ENCODE results near the gene ABCA13.

The ABCA13 gene

GRCh38 chr7:48610705-48611104 lies 439.4 kb downstream of the ABCA13 start:
- Histone ChIP-seq H4K20me1 (ENCODE audit: insufficient read depth) (no peaks in the 10 kb centered on the region), H3K27ac (no peak overlapping the region), H2AFZ (ENCODE audit: low read depth) (no peak overlapping the region), H3K9ac (no peak overlapping the region), H3K4me3 (IDR thresholded peaks at IDR 0.05; ENCODE audit: insufficient read depth, low read depth, low read length) (no peak overlapping the region), H3K79me2 (ENCODE audit: insufficient read depth, low read depth) (no peaks in the 10 kb centered on the region), H3K4me1 (ENCODE audit: low read depth, poor library complexity, severe bottlenecking) (no peaks in the 10 kb centered on the region), H3K4me2 (no peak overlapping the region), H3K36me3 (ENCODE audit: insufficient read depth) (no peaks in the 10 kb centered on the region), H3K27me3 (ENCODE audit: insufficient read depth, low read depth) (no peaks in the 10 kb centered on the region)
- TF ChIP-seq CTCF (conservative IDR thresholded peaks at IDR 0.05; ENCODE audit: low read depth, low read length) = no peak

GRCh38 chr7:48611993-48612392 lies 440.7 kb downstream of the ABCA13 start:
- no peak overlapping the region for H2AFZ ChIP-seq (ENCODE audit: low read depth)
- no peaks in the 10 kb centered on the region for H3K36me3 ChIP-seq (ENCODE audit: insufficient read depth)
- no peak overlapping the region for H3K27ac ChIP-seq
- no peak overlapping the region for H3K4me3 ChIP-seq (IDR thresholded peaks at IDR 0.05; ENCODE audit: insufficient read depth, low read depth, low read length)
- H4K20me1 ChIP-seq (ENCODE audit: insufficient read depth) = no peaks in the 10 kb centered on the region
- no peak overlapping the region for H3K4me2 ChIP-seq
- H3K4me1 ChIP-seq (ENCODE audit: low read depth, poor library complexity, severe bottlenecking) = no peaks in the 10 kb centered on the region
- H3K79me2 ChIP-seq (ENCODE audit: insufficient read depth, low read depth) = no peaks in the 10 kb centered on the region
- H3K9ac ChIP-seq = no peak overlapping the region
- TF ChIP-seq CTCF (conservative IDR thresholded peaks at IDR 0.05; ENCODE audit: low read depth, low read length) = no peak
- no peaks in the 10 kb centered on the region for H3K27me3 ChIP-seq (ENCODE audit: insufficient read depth, low read depth)

- Histone ChIP-seq H3K27ac (no peak overlapping the region), H3K79me2 (ENCODE audit: insufficient read depth, low read depth) (no peaks in the 10 kb centered on the region), H3K36me3 (ENCODE audit: insufficient read depth) (no peaks in the 10 kb centered on the region), H3K4me3 (IDR thresholded peaks at IDR 0.05; ENCODE audit: insufficient read depth, low read depth, low read length) (no peak overlapping the region), H2AFZ (ENCODE audit: low read depth) (no peak overlapping the region), H3K27me3 (ENCODE audit: insufficient read depth, low read depth) (no peaks in the 10 kb centered on the region), H4K20me1 (ENCODE audit: insufficient read depth) (no peaks in the 10 kb centered on the region), H3K4me2 (no peak overlapping the region), H3K4me1 (ENCODE audit: low read depth, poor library complexity, severe bottlenecking) (no peaks in the 10 kb centered on the region), H3K9ac (no peak overlapping the region)
- no peak for TF ChIP-seq CTCF (conservative IDR thresholded peaks at IDR 0.05; ENCODE audit: low read depth, low read length)
Observed at GRCh38 chr7:48617508-48617907, 446.2 kb downstream of the ABCA13 start.

- Histone ChIP-seq H2AFZ (ENCODE audit: low read depth) (no peak overlapping the region), H3K4me3 (IDR thresholded peaks at IDR 0.05; ENCODE audit: insufficient read depth, low read depth, low read length) (no peak overlapping the region), H3K4me1 (ENCODE audit: low read depth, poor library complexity, severe bottlenecking) (no peaks in the 10 kb centered on the region), H3K4me2 (no peak overlapping the region), H3K36me3 (ENCODE audit: insufficient read depth) (no peaks in the 10 kb centered on the region), H3K9ac (no peak overlapping the region), H3K27me3 (ENCODE audit: insufficient read depth, low read depth) (no peaks in the 10 kb centered on the region), H4K20me1 (ENCODE audit: insufficient read depth) (no peaks in the 10 kb centered on the region), H3K27ac (no peak overlapping the region), H3K79me2 (ENCODE audit: insufficient read depth, low read depth) (no peaks in the 10 kb centered on the region)
- no peak for TF ChIP-seq CTCF (conservative IDR thresholded peaks at IDR 0.05; ENCODE audit: low read depth, low read length)
Observed at GRCh38 chr7:48617993-48618392, 446.7 kb downstream of the ABCA13 start.

GRCh38 chr7:48621076-48621475 lies 449.8 kb downstream of the ABCA13 start:
- H2AFZ ChIP-seq (ENCODE audit: low read depth) = no peak overlapping the region

More at GRCh38 chr7:48621076-48621475, 449.8 kb downstream of the ABCA13 start:
- TF ChIP-seq CTCF (conservative IDR thresholded peaks at IDR 0.05; ENCODE audit: low read depth, low read length) = no peak
- Histone ChIP-seq H3K4me2 (no peak overlapping the region), H3K27ac (no peak overlapping the region), H3K36me3 (ENCODE audit: insufficient read depth) (no peaks in the 10 kb centered on the region), H3K27me3 (ENCODE audit: insufficient read depth, low read depth) (no peaks in the 10 kb centered on the region), H3K9ac (no peak overlapping the region), H3K4me1 (ENCODE audit: low read depth, poor library complexity, severe bottlenecking) (no peaks in the 10 kb centered on the region), H3K79me2 (ENCODE audit: insufficient read depth, low read depth) (no peaks in the 10 kb centered on the region), H4K20me1 (ENCODE audit: insufficient read depth) (no peaks in the 10 kb centered on the region), H3K4me3 (IDR thresholded peaks at IDR 0.05; ENCODE audit: insufficient read depth, low read depth, low read length) (no peak overlapping the region)
